Endothelial cell of umbilical vein (primary cell): ENCODE results near the gene HABP2. TPM values are rescaled to one million over a fixed set of nuclear protein-coding genes. Genes with fewer than 3 reads are reported as not detected.

Source experiments
- BruUV-seq: library from RNA; stranded (reverse); fragments of 400-500 nt; replicated peaks from 2 replicates; lab custom pipeline; 2021; lab: Mats Ljungman, UMichigan
- CTCF ChIA-PET: fragments of 300-600, 350-600 bp; sonication (Branson Sonifier 250); formaldehyde crosslinking; loops from one replicate; lab custom pipeline; 2021; ENCODE audit warnings: antibody characterized with exemption, inconsistent platforms; lab: Charles Lee
- POLR2A ChIA-PET: fragments of 300-600, 350-600 bp; sonication (Branson Sonifier 250); formaldehyde crosslinking; loops from one replicate; lab custom pipeline; 2021; ENCODE audit warnings: antibody characterized with exemption, inconsistent platforms; lab: Charles Lee
- DNase-seq: peaks from one replicate; pipeline ENCODE4 v3.0.0-alpha.2; 2011; ENCODE audit warnings: low read depth, low spot score
- FAIRE-seq: peaks from 2 replicates; lab custom pipeline; 2011; peaks lifted over from hg19 to GRCh38; lab: Jason Lieb, UNC
- H2AFZ ChIP-seq: 2 replicates; pipeline ENCODE4 v1.6.0; 2012; ENCODE audit warnings: low read depth, low read length, control low read depth, inconsistent platforms
- H3K27ac ChIP-seq: 2 replicates; pipeline ENCODE4 v1.5.1; 2011; ENCODE audit warnings: low read depth, mild to moderate bottlenecking, control low read depth, low read length, moderate library complexity; ENCODE audit not compliant: insufficient read depth
- H3K27me3 ChIP-seq, 2 experiments: 2 replicates each; pipeline versions ENCODE4 v1.6.0 to v1.6.1; 2011; ENCODE audit warnings: low read length in 2 of 2, mixed read lengths in 1 of 2; ENCODE audit not compliant: control insufficient read depth in 2 of 2, insufficient read depth in 2 of 2
- H3K36me3 ChIP-seq, 2 experiments: 2 replicates in 1 of 2; 3 replicates in 1 of 2; pipeline ENCODE4 v1.5.1; 2011; ENCODE audit warnings: low read length in 2 of 2, mild to moderate bottlenecking in 1 of 2, moderate library complexity in 1 of 2; ENCODE audit not compliant: control insufficient read depth in 2 of 2, insufficient read depth in 2 of 2; ENCODE audit errors: extremely low read depth in 1 of 2
- H3K4me1 ChIP-seq: 3 replicates; pipeline ENCODE4 v1.5.1; 2011; ENCODE audit warnings: mild to moderate bottlenecking, low read length; ENCODE audit not compliant: control insufficient read depth, insufficient read depth; ENCODE audit errors: extremely low read depth
- H3K4me2 ChIP-seq: 2 replicates; pipeline ENCODE4 v1.6.1; 2011; ENCODE audit warnings: low read length, control low read depth, mixed read lengths; ENCODE audit not compliant: insufficient read depth
- H3K4me3 ChIP-seq, 3 experiments: fragments of 200-600 bp in 1 of 3; sonication (generic), shearing (Covaris generic) in 1 of 3; replicated peaks in 1 of 3; 2 replicates each; pipeline ENCODE4 v1.5.1; 2011 to 2016; ENCODE audit warnings: control low read depth in 3 of 3, low read length in 3 of 3, mild to moderate bottlenecking in 2 of 3, inconsistent platforms in 1 of 3, low read depth in 1 of 3, moderate library complexity in 1 of 3; ENCODE audit not compliant: insufficient read depth in 1 of 3
- H3K79me2 ChIP-seq: 2 replicates; pipeline ENCODE4 v1.6.0; 2012; ENCODE audit warnings: low read length, inconsistent platforms; ENCODE audit not compliant: control insufficient read depth, insufficient read depth
- H3K9ac ChIP-seq: replicated peaks from 2 replicates; pipeline ENCODE3; 2011; ENCODE audit warnings: low read length, control low read depth; ENCODE audit not compliant: insufficient read depth; ENCODE audit errors: extremely low read depth
- H3K9me1 ChIP-seq: replicated peaks from 3 replicates; pipeline ENCODE4 v1.6.0; 2011; ENCODE audit warnings: mild to moderate bottlenecking, low read length; ENCODE audit not compliant: control insufficient read depth, insufficient read depth; ENCODE audit errors: extremely low read depth
- H3K9me3 ChIP-seq: replicated peaks from 2 replicates; pipeline ENCODE4 v1.5.1; 2012; ENCODE audit warnings: low read length, inconsistent platforms; ENCODE audit not compliant: control insufficient read depth, insufficient read depth
- H4K20me1 ChIP-seq: replicated peaks from 2 replicates; pipeline ENCODE3; 2011; ENCODE audit warnings: mild to moderate bottlenecking, low read length; ENCODE audit not compliant: control insufficient read depth, insufficient read depth; ENCODE audit errors: extremely low read depth
- EZH2 ChIP-seq: IDR thresholded peaks from 2 replicates; pipeline ENCODE4 v1.6.1; 2012; ENCODE audit warnings: borderline replicate concordance, low read depth, mild to moderate bottlenecking, moderate library complexity, low read length, inconsistent platforms; ENCODE audit not compliant: severe bottlenecking
- FOS ChIP-seq: IDR thresholded peaks from 2 replicates; pipeline ENCODE4 v1.6.1; 2011; ENCODE audit warnings: mild to moderate bottlenecking, low read length, moderate library complexity, borderline replicate concordance; ENCODE audit not compliant: insufficient read depth
- GATA2 ChIP-seq: IDR thresholded peaks from 2 replicates; pipeline ENCODE4 v1.7.0; 2011; ENCODE audit warnings: low read depth, mild to moderate bottlenecking, moderate library complexity, mixed read lengths, low read length; ENCODE audit not compliant: insufficient read length, insufficient read depth
- JUN ChIP-seq: IDR thresholded peaks from 2 replicates; pipeline ENCODE4 v1.6.1; 2011; ENCODE audit warnings: borderline replicate concordance, low read depth; ENCODE audit not compliant: insufficient read length, insufficient read depth
- MYC ChIP-seq: IDR thresholded peaks from one replicate; pipeline ENCODE4 v1.6.1; 2011; ENCODE audit warnings: mild to moderate bottlenecking, low read depth, low read length
- POLR2A ChIP-seq: IDR thresholded peaks from 2 replicates; pipeline ENCODE4 v1.6.1; 2012; ENCODE audit warnings: low read depth, mild to moderate bottlenecking, control low read depth, low read length
- POLR2AphosphoS5 ChIP-seq: IDR thresholded peaks from 2 replicates; pipeline ENCODE4 v1.6.1; 2012; ENCODE audit warnings: low read depth, mild to moderate bottlenecking, control low read depth, low read length, moderate library complexity; ENCODE audit not compliant: insufficient read depth
- dilution Hi-C: fragments of 300-500 bp; cut with MboI; formaldehyde crosslinking; loops from one replicate; pipeline ENCODE4 v1.15.0; 2019; ENCODE audit warnings: low sequenced_read_pairs; ENCODE audit not compliant: extremely low pct_ligation_motif_present
- intact Hi-C: fragments of 100-400 bp; cut with micrococcal nuclease; formaldehyde crosslinking; loops from one replicate; pipeline ENCODE4 v1.10.0; 2022
- polyA plus RNA-seq, 4 experiments: library from polyadenylated mRNA; depleted of rRNA in 3 of 4; stranded (reverse) in 3 of 4; unstranded in 1 of 4; fragments of >200 nt; gene quantifications; 2 replicates each; pipeline versions ENCODE4 v1.2.1 to v1.2.3, GENCODE V29; 2011 to 2012; ENCODE audit warnings: missing spikeins in 1 of 4
- total RNA-seq: library from RNA; stranded (reverse); gene quantifications from 2 replicates; pipeline ENCODE4 v1.2.3, GENCODE V29; 2021
- TF ChIP-seq, protein P1 (sequence below), 2 donors: IDR thresholded peaks; 1 replicate in 1 of 2; 2 replicates in 1 of 2; pipeline ENCODE4 v1.5.1; 2011; ENCODE audit warnings: low read length in 2 of 2, mild to moderate bottlenecking in 2 of 2, moderate library complexity in 2 of 2, control low read depth in 1 of 2, inconsistent platforms in 1 of 2, low read depth in 1 of 2; ENCODE audit not compliant: insufficient read depth in 1 of 2; ENCODE audit errors: extremely low read depth in 1 of 2
- TF ChIP-seq, protein P2 (sequence below): IDR thresholded peaks from 2 replicates; pipeline ENCODE4 v1.6.1; 2011; ENCODE audit not compliant: insufficient read depth, insufficient read length

Gene HABP2
- total and polyA plus RNA-seq, 2 donors (not counting 3 experiments of a cell fraction or from before 2014, with no cell fraction given) = 0.04 TPM; not detected in 1

DNA sequence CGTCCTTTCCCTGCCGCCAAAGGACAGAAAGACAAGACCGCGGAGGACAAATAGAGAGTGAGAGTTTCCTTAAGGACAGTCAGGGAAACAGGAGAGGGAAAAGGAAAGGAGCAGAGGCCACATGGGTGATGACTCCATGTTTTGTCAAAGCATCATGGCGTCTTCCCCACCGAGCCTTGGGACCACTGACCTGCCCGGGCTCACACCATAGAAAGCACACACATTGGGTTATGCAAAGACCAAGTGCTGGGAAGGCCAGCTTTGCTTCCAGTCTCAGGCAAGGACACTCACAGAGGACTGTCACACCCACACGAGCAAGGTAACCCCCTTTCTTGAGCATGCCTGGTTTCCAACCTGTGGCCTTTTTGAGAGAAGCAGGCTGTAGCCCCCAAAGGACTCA, 23.3 kb upstream of the HABP2 start:
- ChIA-PET CTCF (interaction anchor here (1.1 to 2.5 kb wide), 2 partner anchors 9 kb away, joined by 3 to 8 read pairs; no protein-coding TSS in a partner anchor), POLR2A (no interaction called here)
- DNase-seq = no peak
- Histone ChIP-seq H3K9me3 (no peaks in the 10 kb centered on the region), H3K9me1 (no peaks in the 10 kb centered on the region), H3K36me3 (no peaks in the 10 kb centered on the region), H3K9ac (no peak overlapping the region), H3K27ac (no peak overlapping the region), H3K27me3 (no peaks in the 10 kb centered on the region), H3K4me2 (no peak overlapping the region), H3K79me2 (no peaks in the 10 kb centered on the region), H3K4me3 (no peak overlapping the region), H4K20me1 (no peaks in the 10 kb centered on the region), H2AFZ (no peak overlapping the region), H3K4me1 (no peaks in the 10 kb centered on the region)
- no peak for FAIRE-seq
- dilution Hi-C loops (no loop called here), intact Hi-C loops (no loop called here)
- no TSS peak for BruUV-seq
- TF ChIP-seq, protein P1, sequence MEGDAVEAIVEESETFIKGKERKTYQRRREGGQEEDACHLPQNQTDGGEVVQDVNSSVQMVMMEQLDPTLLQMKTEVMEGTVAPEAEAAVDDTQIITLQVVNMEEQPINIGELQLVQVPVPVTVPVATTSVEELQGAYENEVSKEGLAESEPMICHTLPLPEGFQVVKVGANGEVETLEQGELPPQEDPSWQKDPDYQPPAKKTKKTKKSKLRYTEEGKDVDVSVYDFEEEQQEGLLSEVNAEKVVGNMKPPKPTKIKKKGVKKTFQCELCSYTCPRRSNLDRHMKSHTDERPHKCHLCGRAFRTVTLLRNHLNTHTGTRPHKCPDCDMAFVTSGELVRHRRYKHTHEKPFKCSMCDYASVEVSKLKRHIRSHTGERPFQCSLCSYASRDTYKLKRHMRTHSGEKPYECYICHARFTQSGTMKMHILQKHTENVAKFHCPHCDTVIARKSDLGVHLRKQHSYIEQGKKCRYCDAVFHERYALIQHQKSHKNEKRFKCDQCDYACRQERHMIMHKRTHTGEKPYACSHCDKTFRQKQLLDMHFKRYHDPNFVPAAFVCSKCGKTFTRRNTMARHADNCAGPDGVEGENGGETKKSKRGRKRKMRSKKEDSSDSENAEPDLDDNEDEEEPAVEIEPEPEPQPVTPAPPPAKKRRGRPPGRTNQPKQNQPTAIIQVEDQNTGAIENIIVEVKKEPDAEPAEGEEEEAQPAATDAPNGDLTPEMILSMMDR (IDR thresholded peaks at IDR 0.05; ENCODE audit: extremely low read depth in 1 of 2, insufficient read depth in 1 of 2, low read depth in 1 of 2, low read length in 2 of 2) = no peak
- TF ChIP-seq POLR2AphosphoS5 = no peak
- no peak for TF ChIP-seq FOS
- TF ChIP-seq POLR2A = no peak
- no peak for TF ChIP-seq MYC
- no peak for TF ChIP-seq JUN
- no peak for TF ChIP-seq EZH2
- TF ChIP-seq GATA2 = no peak
- TF ChIP-seq, protein P2, sequence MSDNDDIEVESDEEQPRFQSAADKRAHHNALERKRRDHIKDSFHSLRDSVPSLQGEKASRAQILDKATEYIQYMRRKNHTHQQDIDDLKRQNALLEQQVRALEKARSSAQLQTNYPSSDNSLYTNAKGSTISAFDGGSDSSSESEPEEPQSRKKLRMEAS = no peak
